GM15510 (cell line): ENCODE results near the gene MAN1B1.

Experiments used
- POLR2A ChIP-seq: IDR thresholded peaks from 3 replicates; pipeline ENCODE4 v1.6.1; 2011; ENCODE audit warnings: borderline replicate concordance; ENCODE audit not compliant: insufficient read length; ENCODE audit errors: extremely low read depth

Gene MAN1B1

DNA sequence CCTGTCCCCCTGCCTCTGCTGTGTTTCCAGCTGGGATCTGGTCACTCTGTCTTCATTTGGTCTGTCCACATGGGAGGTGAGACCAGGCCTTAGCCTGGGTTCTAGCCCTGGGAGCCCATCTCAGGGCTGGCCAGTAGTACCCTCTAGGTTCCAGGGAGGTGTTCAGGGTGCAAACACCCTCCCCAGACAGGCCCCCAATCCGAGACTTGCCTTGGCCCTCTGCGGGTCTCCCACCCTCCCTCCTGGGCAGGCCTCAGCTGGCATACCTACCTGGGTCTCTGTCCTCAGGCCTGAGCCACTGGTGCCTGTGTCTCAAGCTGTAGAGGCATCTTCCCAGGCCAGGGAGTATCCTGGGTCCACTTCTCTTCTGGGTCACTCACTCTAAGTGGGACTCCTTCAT, 15.5 kb upstream of the MAN1B1 start:
- no peak for TF ChIP-seq POLR2A

GRCh38 chr9:137073992-137074399, 12.8 kb upstream of the MAN1B1 start:
- TF ChIP-seq POLR2A, result no peak

DNA sequence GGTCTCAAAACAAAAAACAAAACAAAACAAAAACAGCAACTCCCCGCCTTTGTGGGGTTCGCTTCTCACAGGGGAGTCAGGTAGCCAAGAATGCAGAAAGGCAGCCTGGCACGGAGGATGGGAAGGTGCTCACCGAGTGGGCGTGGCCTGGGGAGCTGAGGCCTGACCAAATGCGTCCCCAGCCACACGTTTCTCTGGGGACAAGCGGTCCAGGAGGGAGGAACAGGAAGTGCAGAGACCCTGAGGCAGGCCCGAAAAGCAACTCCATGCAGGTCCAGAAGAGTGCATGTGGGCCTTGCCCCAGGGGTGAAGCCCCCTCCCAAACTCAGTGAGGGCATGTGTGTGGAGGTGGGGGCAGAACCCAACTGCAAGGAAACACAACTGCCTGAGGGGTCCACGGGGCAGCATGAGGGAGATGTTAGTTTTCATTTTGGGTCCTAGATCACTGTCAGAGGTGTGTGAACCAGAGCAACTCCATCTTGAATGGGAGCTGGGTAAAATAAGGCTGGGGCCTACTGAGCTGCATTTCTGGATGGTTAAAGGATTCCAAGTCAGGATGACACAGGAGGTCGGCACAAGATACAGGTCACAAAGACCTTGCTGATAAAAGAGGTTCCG, 12.0 kb upstream of the MAN1B1 start:
- no peak for TF ChIP-seq POLR2A

GRCh38 chr9:137075275-137075775, 11.5 kb upstream of the MAN1B1 start:
- TF ChIP-seq POLR2A, result no peak

DNA sequence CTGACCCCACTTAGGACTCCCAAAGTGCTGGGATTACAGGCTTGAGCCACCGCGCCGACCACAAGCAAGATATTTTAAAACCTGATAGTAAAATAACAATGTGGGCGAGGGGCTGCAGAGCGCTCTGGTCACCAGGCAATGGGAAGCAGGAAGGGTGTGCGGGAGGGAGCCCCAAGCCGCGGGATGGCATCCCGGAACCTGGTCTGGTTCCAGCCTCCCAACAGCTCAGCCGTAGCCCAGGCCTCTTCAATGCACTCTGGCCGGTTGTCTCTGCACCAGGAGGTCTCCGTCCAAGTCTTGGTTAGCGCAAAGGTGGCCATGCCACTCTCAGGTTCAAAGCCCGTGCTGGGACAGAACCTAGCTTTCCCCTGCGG, 10.2 kb upstream of the MAN1B1 start:
- TF ChIP-seq POLR2A, result no peak

GRCh38 chr9:137077010-137077747, 9.6 kb upstream of the MAN1B1 start, which contains the start of gene UAP1L1:
Gene UAP1L1 (plus strand): TSS chr9:137077517. CDS start chr9:137077533, 16 bp downstream.
- TF ChIP-seq POLR2A, result peak; percentile 71

GRCh38 chr9:137077758-137078693, 8.8 kb upstream of the MAN1B1 start:
- no peak for TF ChIP-seq POLR2A

GRCh38 chr9:137078701-137079400, 7.9 kb upstream of the MAN1B1 start:
- TF ChIP-seq POLR2A, result no peak

GRCh38 chr9:137079401-137079787, 7.4 kb upstream of the MAN1B1 start:
- no peak for TF ChIP-seq POLR2A

DNA sequence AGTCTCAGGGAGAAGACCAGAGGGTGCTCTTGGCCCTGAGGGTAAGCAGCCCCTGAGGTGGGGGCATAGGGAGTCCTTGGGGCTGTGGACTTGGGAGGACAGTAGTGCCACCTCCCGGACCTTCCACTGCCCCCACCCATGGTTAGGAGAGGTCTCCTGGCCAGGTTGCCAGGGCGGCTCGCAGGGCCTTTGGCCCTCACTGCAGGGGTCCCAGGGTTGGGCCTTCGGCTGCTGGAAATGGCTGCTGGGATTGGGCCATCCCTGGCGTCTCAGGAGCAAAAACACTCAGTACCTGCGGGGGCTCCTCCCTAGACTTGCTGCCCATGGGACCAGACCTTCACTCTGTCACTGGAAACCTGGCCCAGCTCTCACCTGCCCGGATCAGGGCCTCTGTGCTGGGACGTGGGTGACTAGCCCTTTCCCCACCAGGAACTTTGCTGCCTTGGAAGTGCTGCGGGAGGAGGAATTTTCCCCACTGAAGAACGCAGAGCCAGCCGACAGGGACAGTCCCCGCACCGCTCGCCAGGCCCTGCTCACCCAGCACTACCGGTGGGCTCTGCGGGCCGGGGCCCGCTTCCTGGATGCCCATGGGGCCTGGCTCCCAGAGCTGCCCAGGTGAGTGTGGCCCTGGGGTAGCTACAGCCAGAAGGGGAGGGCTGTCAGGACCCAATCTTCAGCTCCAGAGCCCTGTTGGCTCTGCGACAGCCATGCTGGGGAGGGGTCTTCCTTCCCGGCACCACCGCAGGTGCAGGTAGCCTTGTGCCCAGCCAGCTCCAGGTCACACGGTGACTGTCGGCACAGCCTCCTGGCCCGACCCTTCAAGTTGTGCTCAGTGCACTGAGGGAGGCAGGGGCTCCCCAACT, 6.3 kb upstream of the MAN1B1 start:
- TF ChIP-seq POLR2A, result no peak

DNA sequence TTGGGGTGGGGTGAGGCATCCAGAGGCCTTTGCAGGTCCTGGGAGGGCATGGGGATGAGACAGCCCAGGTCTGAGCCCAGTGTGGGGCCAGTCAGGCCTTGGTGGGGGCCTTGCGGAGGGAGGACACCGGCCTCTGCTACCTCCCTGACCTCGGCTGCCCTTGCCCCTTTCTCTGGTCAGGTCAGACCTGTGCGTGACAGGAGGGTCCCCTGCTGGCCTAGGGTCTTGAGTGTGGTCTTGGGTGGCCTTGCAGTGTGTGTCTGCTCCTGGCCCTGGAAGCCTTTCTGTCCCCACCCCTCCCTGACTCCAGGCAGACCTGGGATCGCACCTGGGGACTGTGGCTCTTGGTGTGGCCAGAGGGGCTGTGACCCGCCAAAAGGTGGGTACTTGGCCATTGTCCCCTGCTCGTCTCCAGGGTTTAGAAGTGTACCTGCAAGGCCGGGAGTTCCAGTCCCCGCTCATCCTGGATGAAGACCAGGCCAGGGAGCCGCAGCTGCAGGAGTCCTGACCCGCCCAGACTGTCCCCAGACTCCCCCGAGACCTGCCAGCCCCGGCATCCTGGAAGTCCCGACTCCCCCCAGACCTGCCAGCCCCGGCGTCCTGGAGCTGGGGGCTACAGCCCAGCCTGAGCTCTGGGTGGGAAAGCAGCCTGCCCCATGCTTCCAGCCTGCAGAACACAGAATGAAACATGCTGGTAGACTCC, 4.4 kb upstream of the MAN1B1 start:
- TF ChIP-seq POLR2A, result no peak

DNA sequence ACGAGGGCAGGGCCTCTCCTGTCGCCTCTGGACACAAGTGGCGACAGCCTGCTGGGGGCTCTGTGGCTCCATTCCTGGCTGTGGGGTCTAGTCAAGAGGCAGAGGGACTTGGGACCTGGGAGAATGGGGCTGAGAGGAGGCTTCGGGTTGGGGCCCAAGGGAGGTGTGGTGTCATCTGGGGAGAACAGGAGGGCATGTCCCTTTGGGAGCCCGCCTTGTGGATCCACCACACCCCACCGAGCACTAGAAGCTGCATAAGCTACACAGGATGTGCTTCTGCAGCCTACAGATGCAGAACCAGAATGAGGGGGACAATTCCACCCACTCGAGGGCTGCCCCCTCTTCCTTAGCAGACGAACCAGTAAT, 3.9 kb upstream of the MAN1B1 start:
- TF ChIP-seq POLR2A, result no peak

GRCh38 chr9:137083394-137084004, 3.3 kb upstream of the MAN1B1 start:
- TF ChIP-seq POLR2A, result no peak
